Esophagus muscularis mucosa (tissue), 4 donors: ENCODE data around the gene RARG. TPM values are rescaled to one million over a fixed set of nuclear protein-coding genes. Genes with fewer than 3 reads are reported as not detected.

Experiments
- DNase-seq: peaks from one replicate; pipeline ENCODE4 v3.0.0-alpha.2; 2017; ENCODE audit errors: extremely low spot score
- H3K27ac ChIP-seq, 4 donors: fragments of 200-600 bp; sonication (generic); replicated peaks in 1 of 4; 1 replicate in 3 of 4; 2 replicates in 1 of 4; pipeline ENCODE4 v1.5.1; 2016 to 2019; ENCODE audit warnings: mild to moderate bottlenecking in 1 of 4
- H3K27me3 ChIP-seq, 4 donors: fragments of 200-600 bp; sonication (generic); one replicate each; pipeline versions ENCODE4 v1.5.1 to v1.6.0; 2016 to 2019
- H3K36me3 ChIP-seq, 4 donors: fragments of 200-600 bp; sonication (generic); one replicate each; pipeline ENCODE4 v1.5.1; 2016 to 2019
- H3K4me1 ChIP-seq, 4 donors: fragments of 200-600 bp; sonication (generic); one replicate each; pipeline ENCODE4 v1.5.1; 2016 to 2019
- H3K4me3 ChIP-seq, 4 donors: fragments of 200-600 bp; sonication (generic); 1 replicate in 2 of 4; 2 replicates in 2 of 4; pipeline ENCODE4 v1.5.1; 2016 to 2019; ENCODE audit warnings: mild to moderate bottlenecking in 4 of 4, moderate library complexity in 1 of 4
- H3K9me3 ChIP-seq, 4 donors: fragments of 200-600 bp; sonication (generic); 1 replicate in 3 of 4; 2 replicates in 1 of 4; pipeline ENCODE4 v1.5.1; 2016 to 2019
- EP300 ChIP-seq: sonication (generic); formaldehyde crosslinking; IDR thresholded peaks from one replicate; pipeline ENCODE4 v1.6.1; 2017; ENCODE audit warnings: antibody characterized with exemption
- POLR2A ChIP-seq: fragments of 450-650 bp; IDR thresholded peaks from one replicate; pipeline ENCODE4 v1.6.1; 2017; ENCODE audit warnings: antibody characterized with exemption, moderate library complexity, mild to moderate bottlenecking, low read depth
- POLR2AphosphoS5 ChIP-seq, 2 donors: sonication (generic); formaldehyde crosslinking; IDR thresholded peaks; one replicate each; pipeline ENCODE4 v1.6.1; 2017; ENCODE audit warnings: antibody characterized with exemption in 2 of 2
- WGBS: methylation state at CpG from one replicate; pipeline ENCODE4 v1.1.5; 2018; 5-methylcytosine and 5-hydroxymethylcytosine counted together
- intact Hi-C: fragments of 100-400 bp; cut with DNase I; formaldehyde crosslinking; loops from one replicate; pipeline ENCODE4 v1.15.1; 2023
- total RNA-seq, 4 donors: library from RNA; depleted of rRNA; stranded (reverse); fragments of >200 nt; gene quantifications; one replicate each; pipeline versions ENCODE4 v1.1.0 to v1.2.1, GENCODE V29; 2016
- TF ChIP-seq, protein P1 (sequence below), 3 experiments: fragments of 200-600 bp in 2 of 3; fragments of 450-650 bp in 1 of 3; sonication (generic) in 2 of 3; IDR thresholded peaks; one replicate each; pipeline ENCODE4 v1.5.1; 2017 to 2019; ENCODE audit warnings: antibody characterized with exemption in 3 of 3, mild to moderate bottlenecking in 2 of 3, moderate library complexity in 1 of 3

RARG gene
- total RNA-seq, 4 donors from 2014 or later: 10.3 to 26.1 (median 22.9) TPM

DNA sequence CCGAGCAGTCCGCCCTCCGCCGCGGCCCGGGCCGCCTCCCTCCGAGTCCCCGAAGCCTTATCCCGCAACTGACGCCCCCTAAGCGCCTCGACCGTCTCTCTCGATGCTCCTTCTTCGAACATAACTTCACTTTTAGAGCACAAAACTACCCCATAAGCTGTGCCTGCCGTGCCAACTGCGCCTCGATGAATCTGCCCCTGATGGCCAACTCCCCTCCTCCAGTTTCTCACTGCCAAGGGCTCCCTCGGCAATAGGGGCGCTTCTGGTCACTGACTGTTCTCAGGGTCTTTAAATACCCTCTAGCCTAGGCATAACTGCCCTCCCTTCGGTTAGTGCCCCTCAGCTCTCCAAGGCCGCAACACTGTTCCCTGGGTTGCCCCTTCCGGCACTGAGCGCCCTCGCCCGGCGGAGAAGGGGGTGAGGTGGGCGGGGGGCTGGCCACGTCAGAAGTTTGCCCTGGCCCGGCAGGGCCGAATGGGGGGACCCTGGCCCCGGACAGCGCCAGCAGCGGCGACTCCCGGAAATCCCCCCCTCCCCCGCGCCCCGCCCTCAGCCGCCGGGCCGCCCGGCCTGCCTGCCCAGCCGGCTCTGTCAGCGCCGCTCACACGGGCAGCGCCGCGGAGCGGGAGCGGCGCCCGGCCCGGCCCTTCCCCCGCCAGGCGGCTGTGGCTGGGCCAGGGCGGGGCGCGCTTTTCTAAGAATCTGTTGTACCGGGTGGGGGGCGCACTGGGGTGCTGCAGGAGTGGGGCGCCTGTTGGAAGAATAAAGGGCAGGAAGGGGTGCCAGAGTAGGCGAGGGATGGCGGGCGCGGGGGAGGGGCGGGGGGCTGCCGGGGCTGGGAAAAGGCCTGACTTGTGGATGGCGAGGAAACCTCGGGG, 10.6 kb downstream of the RARG start:
- intact Hi-C loops: no loop called here
- no peaks in the 10 kb centered on the region for H3K27me3 ChIP-seq
- H3K9me3 ChIP-seq: no peaks in the 10 kb centered on the region
- H3K4me1 ChIP-seq: peaks cover 64 to 96% (median 95%) of the 10 kb centered on the region in 4 donors
- H3K4me3 ChIP-seq: peak overlapping the region; percentile 71 to 84 (median 77)
- H3K36me3 ChIP-seq: peaks cover 0 to 2% (median 0%) of the 10 kb centered on the region in 4 donors
- peak; percentile 14 to 74 for TF ChIP-seq POLR2AphosphoS5 (IDR thresholded peaks at IDR 0.05)
- TF ChIP-seq, protein P1, sequence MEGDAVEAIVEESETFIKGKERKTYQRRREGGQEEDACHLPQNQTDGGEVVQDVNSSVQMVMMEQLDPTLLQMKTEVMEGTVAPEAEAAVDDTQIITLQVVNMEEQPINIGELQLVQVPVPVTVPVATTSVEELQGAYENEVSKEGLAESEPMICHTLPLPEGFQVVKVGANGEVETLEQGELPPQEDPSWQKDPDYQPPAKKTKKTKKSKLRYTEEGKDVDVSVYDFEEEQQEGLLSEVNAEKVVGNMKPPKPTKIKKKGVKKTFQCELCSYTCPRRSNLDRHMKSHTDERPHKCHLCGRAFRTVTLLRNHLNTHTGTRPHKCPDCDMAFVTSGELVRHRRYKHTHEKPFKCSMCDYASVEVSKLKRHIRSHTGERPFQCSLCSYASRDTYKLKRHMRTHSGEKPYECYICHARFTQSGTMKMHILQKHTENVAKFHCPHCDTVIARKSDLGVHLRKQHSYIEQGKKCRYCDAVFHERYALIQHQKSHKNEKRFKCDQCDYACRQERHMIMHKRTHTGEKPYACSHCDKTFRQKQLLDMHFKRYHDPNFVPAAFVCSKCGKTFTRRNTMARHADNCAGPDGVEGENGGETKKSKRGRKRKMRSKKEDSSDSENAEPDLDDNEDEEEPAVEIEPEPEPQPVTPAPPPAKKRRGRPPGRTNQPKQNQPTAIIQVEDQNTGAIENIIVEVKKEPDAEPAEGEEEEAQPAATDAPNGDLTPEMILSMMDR (IDR thresholded peaks at IDR 0.05): peak; percentile 14 to 19 (median 18)
- no peak for TF ChIP-seq POLR2A
- no peak for TF ChIP-seq EP300
- H3K27ac ChIP-seq: peak overlapping the region; percentile 96 to 99 (median 98)
- DNase-seq: no peak
- WGBS: 2% methylated on average over 33 of the region's 72 CpGs

DNA sequence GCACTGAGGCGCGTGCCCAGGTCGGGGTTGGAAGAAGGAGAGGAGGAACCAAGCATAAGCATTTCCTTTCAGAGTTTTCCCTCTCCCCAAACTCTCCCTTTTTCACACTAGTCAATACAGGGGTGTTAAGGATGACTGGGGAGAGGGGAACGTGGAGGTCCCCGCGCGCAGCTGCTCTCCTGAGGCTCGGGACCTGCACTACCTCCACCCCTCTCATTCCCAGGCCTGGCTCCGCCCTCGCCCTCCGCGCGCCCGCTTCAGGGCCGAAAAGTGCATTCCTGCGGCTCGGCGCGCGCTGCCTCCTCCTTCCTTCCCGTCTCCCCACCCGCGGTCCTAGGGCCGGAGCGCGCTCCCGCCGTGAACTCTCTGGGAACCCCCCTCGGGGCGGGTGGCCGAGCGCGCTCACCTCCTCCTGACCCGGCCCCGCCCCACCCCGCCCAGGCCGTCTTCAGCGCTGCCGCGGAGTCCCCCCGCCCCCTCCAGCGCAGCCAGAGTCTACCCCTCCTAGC, 11.3 kb downstream of the RARG start:
- 1% methylated on average over 14 of the region's 42 CpGs for WGBS
- intact Hi-C loops: no loop called here
- Histone ChIP-seq H3K36me3 (peaks cover 0 to 2% (median under 1%) of the 10 kb centered on the region in 4 donors), H3K4me3 (peak overlapping the region; percentile 71 to 84 (median 77)), H3K27ac (peak overlapping the region; percentile 96 to 99 (median 98)), H3K9me3 (no peaks in the 10 kb centered on the region), H3K4me1 (peaks cover 69 to 98% (median 95%) of the 10 kb centered on the region in 4 donors), H3K27me3 (no peaks in the 10 kb centered on the region)
- TF ChIP-seq POLR2A (no peak), POLR2AphosphoS5 (IDR thresholded peaks at IDR 0.05) (peak; percentile 61 to 75)
- peak; percentile 97 for DNase-seq

DNA sequence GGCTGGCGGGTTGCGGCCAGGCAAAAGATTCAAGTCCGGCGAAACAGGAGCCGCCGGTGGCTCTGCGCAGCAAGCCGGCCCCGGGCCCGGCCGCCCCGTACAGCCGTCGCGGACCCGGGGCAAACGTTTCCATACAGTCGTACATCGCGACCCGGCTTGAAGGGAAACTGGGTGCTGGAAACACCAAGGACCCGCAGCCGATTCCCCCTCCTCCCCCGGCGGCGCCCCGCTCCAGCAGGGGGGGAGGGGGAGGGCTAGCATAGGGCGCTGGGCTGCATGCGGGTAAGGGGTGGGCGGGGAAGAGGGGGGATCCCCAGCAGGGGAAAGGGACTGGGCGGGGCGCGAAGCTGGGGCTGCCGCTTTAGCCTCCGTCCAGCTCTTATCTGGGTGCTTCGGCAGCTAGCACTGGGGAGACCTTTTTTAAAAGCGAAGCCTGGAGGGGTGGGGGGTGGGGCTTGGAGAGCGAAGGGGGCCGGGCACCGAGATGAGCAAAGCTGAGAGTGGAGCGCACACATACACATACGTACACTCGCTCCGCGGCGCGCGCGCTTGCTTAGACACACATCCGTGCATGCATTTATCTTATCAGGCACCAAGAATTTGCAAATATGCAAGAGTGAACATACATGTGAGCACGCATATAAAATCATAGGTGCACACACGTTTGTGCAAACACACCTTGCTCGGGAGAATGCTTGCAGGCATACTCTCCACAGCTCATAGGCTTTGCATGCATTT, 11.9 kb downstream of the RARG start:
- peaks cover 0 to 9% (median 4%) of the 10 kb centered on the region in 4 donors for H3K36me3 ChIP-seq
- peak overlapping the region; percentile 96 to 99 (median 98) for H3K27ac ChIP-seq
- H3K4me1 ChIP-seq: peaks cover 74 to 98% (median 95%) of the 10 kb centered on the region in 4 donors
- H3K4me3 ChIP-seq: peak overlapping the region; percentile 71 to 84 (median 77)
- intact Hi-C loops: loop anchor here (2.0 kb wide), 1 partner anchor 31 kb away; no protein-coding TSS in a partner anchor
- WGBS: under 1% methylated on average over 34 of the region's 53 CpGs
- H3K9me3 ChIP-seq: no peaks in the 10 kb centered on the region
- DNase-seq: no peak
- TF ChIP-seq POLR2AphosphoS5 (IDR thresholded peaks at IDR 0.05): no peak
- TF ChIP-seq POLR2A: no peak
- TF ChIP-seq EP300: no peak
- TF ChIP-seq, protein P1 (IDR thresholded peaks at IDR 0.05): no peak
- no peaks in the 10 kb centered on the region for H3K27me3 ChIP-seq

DNA sequence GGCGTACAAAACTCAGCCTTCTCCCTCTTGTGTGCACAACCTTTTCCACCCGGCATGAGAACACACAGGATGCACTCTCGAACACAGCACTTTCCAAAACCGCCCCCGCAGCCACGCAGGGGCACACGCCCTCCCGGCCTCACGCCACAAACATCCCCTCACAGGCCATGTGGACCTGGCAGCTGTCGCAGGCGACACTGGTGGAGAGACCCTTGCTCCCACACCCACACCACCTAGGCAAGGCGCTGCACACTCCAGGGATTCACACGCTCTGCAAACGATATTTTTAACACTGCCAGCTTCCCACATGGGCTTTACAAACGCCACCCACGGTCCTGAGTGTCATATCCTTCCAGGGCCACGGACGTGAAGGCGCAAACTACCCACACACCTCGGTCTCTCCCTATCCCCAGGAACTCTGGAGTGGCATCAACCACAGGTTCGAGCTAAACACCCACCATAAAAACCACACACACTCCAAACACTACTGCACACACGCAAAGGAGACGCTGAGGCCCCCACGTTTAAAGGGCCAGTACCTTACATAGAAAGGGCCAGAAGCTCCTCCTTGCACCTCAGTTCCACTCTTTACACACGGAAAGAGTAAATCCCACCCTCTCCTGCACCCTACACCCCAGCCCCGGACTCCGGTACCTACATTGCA, 12.6 kb downstream of the RARG start:
- intact Hi-C loops: loop anchor here (2.0 kb wide), 1 partner anchor 31 kb away; no protein-coding TSS in a partner anchor
- no peak for DNase-seq
- peak overlapping the region; percentile 71 to 84 (median 77) for H3K4me3 ChIP-seq
- H3K27ac ChIP-seq: peak overlapping the region; percentile 96 to 99 (median 98)
- H3K36me3 ChIP-seq: peaks cover 0 to 16% (median 10%) of the 10 kb centered on the region in 4 donors
- no peaks in the 10 kb centered on the region for H3K27me3 ChIP-seq
- H3K9me3 ChIP-seq: no peaks in the 10 kb centered on the region
- H3K4me1 ChIP-seq: peaks cover 75 to 98% (median 95%) of the 10 kb centered on the region in 4 donors
- 5% methylated on average over 24 of the region's 27 CpGs for WGBS
- TF ChIP-seq POLR2A (no peak), EP300 (no peak), POLR2AphosphoS5 (IDR thresholded peaks at IDR 0.05) (peak in 1 of 2 donors; percentile 32)
- TF ChIP-seq, protein P1 (IDR thresholded peaks at IDR 0.05): no peak
